ENCODE data around the gene ABHD12. TPM values are rescaled to one million over a fixed set of nuclear protein-coding genes. Genes with fewer than 3 reads are reported as not detected.

The ABHD12 gene
- total and polyA plus RNA-seq, 2 donors (not counting 3 experiments of a cell fraction or from before 2014, with no cell fraction given): 19.2 to 36.0 TPM

GRCh38 chr20:25300496-25301170, 90.0 kb downstream of the ABHD12 start:
- TSS peak; percentile 57 for BruUV-seq (replicated peaks)
- no peak for DNase-seq (ENCODE audit: low read depth, low spot score)
- Histone ChIP-seq H4K20me1 (replicated peaks; ENCODE audit: control insufficient read depth, extremely low read depth, insufficient read depth, low read length) (no peaks in the 10 kb centered on the region), H2AFZ (ENCODE audit: low read depth, low read length) (no peak overlapping the region), H3K79me2 (ENCODE audit: control insufficient read depth, insufficient read depth, low read length) (no peaks in the 10 kb centered on the region), H3K9ac (replicated peaks; ENCODE audit: extremely low read depth, insufficient read depth, low read length) (no peak overlapping the region), H3K36me3 (ENCODE audit: control insufficient read depth in 2 of 2, extremely low read depth in 1 of 2, insufficient read depth in 2 of 2, low read length in 2 of 2) (peaks cover 3 to 5% of the 10 kb centered on the region in 2 experiments), H3K27ac (ENCODE audit: insufficient read depth, low read depth, low read length) (no peak overlapping the region), H3K9me3 (replicated peaks; ENCODE audit: control insufficient read depth, insufficient read depth, low read length) (no peaks in the 10 kb centered on the region), H3K9me1 (replicated peaks; ENCODE audit: control insufficient read depth, extremely low read depth, insufficient read depth, low read length) (no peaks in the 10 kb centered on the region), H3K4me3 (replicated peaks in 1 of 3; ENCODE audit: insufficient read depth in 1 of 3, low read depth in 1 of 3, low read length in 3 of 3) (no peak overlapping the region), H3K4me2 (ENCODE audit: insufficient read depth, low read length) (no peak overlapping the region), H3K4me1 (ENCODE audit: control insufficient read depth, extremely low read depth, insufficient read depth, low read length) (no peaks in the 10 kb centered on the region), H3K27me3 (ENCODE audit: control insufficient read depth in 2 of 2, insufficient read depth in 2 of 2, low read length in 2 of 2) (no peaks in the 10 kb centered on the region)
- ChIA-PET POLR2A (no interaction called here), CTCF (interaction anchor here (0.8 to 5.1 kb wide), 5 partner anchors 8 to 98 kb away, joined by 3 to 49 read pairs (median 8); no protein-coding TSS in a partner anchor)
- dilution Hi-C loops (cut with MboI; ENCODE audit: extremely low pct_ligation_motif_present, low sequenced_read_pairs): no loop called here
- TF ChIP-seq FOS (IDR thresholded peaks at IDR 0.05; ENCODE audit: borderline replicate concordance, insufficient read depth, low read length) (no peak), POLR2AphosphoS5 (IDR thresholded peaks at IDR 0.05; ENCODE audit: insufficient read depth, low read depth, low read length) (no peak), MAX (IDR thresholded peaks at IDR 0.05; ENCODE audit: insufficient read depth, insufficient read length) (no peak), GATA2 (IDR thresholded peaks at IDR 0.05; ENCODE audit: insufficient read depth, insufficient read length, low read depth, low read length) (no peak), MYC (IDR thresholded peaks at IDR 0.05; ENCODE audit: low read depth, low read length) (no peak), JUN (IDR thresholded peaks at IDR 0.05; ENCODE audit: borderline replicate concordance, insufficient read depth, insufficient read length, low read depth) (no peak), POLR2A (IDR thresholded peaks at IDR 0.05; ENCODE audit: low read depth, low read length) (no peak), EZH2 (IDR thresholded peaks at IDR 0.05; ENCODE audit: borderline replicate concordance, low read depth, low read length, severe bottlenecking) (no peak)
- TF ChIP-seq, protein P1, sequence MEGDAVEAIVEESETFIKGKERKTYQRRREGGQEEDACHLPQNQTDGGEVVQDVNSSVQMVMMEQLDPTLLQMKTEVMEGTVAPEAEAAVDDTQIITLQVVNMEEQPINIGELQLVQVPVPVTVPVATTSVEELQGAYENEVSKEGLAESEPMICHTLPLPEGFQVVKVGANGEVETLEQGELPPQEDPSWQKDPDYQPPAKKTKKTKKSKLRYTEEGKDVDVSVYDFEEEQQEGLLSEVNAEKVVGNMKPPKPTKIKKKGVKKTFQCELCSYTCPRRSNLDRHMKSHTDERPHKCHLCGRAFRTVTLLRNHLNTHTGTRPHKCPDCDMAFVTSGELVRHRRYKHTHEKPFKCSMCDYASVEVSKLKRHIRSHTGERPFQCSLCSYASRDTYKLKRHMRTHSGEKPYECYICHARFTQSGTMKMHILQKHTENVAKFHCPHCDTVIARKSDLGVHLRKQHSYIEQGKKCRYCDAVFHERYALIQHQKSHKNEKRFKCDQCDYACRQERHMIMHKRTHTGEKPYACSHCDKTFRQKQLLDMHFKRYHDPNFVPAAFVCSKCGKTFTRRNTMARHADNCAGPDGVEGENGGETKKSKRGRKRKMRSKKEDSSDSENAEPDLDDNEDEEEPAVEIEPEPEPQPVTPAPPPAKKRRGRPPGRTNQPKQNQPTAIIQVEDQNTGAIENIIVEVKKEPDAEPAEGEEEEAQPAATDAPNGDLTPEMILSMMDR (IDR thresholded peaks at IDR 0.05; ENCODE audit: extremely low read depth in 1 of 2, insufficient read depth in 1 of 2, low read depth in 1 of 2, low read length in 2 of 2): no peak
- no peak for FAIRE-seq
- intact Hi-C loops (cut with micrococcal nuclease): no loop called here
